ENCODE data around the gene SYNPO2. TPM values are rescaled to one million over a fixed set of nuclear protein-coding genes. Genes with fewer than 3 reads are reported as not detected.

SYNPO2 gene
- total RNA-seq, 1 experiment from 2014 or later, result 0.93 TPM

GRCh38 chr4:118858779-118859178 lies 29.9 kb upstream of the SYNPO2 start:
- TF ChIP-seq SP1 (IDR thresholded peaks at IDR 0.05; ENCODE audit: low read depth), result no peak
- TF ChIP-seq MAX (IDR thresholded peaks at IDR 0.05), result no peak
- no peak for TF ChIP-seq EZH2 (IDR thresholded peaks at IDR 0.05)
- TF ChIP-seq TCF7L2 (IDR thresholded peaks at IDR 0.05; ENCODE audit: borderline replicate concordance, extremely low read depth, insufficient read depth, insufficient read length), result no peak
- TF ChIP-seq ATF3 (IDR thresholded peaks at IDR 0.05), result no peak
- TF ChIP-seq JUND (IDR thresholded peaks at IDR 0.05), result no peak
- no peak for TF ChIP-seq POLR2A (IDR thresholded peaks at IDR 0.05; ENCODE audit: borderline replicate concordance, extremely low read depth, insufficient read depth, insufficient read length)
- TF ChIP-seq SRF (IDR thresholded peaks at IDR 0.05; ENCODE audit: low read depth), result no peak
- no peak for TF ChIP-seq YY1 (IDR thresholded peaks at IDR 0.05; ENCODE audit: extremely low read depth, insufficient replicate concordance, low read depth, low read length)
- no peak for TF ChIP-seq ELF1 (IDR thresholded peaks at IDR 0.05; ENCODE audit: borderline replicate concordance, low read depth)
- no peak for TF ChIP-seq EZH2phosphoT487 (IDR thresholded peaks at IDR 0.05; ENCODE audit: borderline replicate concordance)
- no peak for TF ChIP-seq SIN3A (IDR thresholded peaks at IDR 0.05; ENCODE audit: low read depth)
- TF ChIP-seq RAD21 (IDR thresholded peaks at IDR 0.05; ENCODE audit: low read depth), result no peak
- TF ChIP-seq EGR1 (IDR thresholded peaks at IDR 0.05; ENCODE audit: low read depth), result no peak
- TF ChIP-seq FOSL1 (IDR thresholded peaks at IDR 0.05; ENCODE audit: low read depth), result no peak
- no peaks in the 10 kb centered on the region for H3K4me1 ChIP-seq (ENCODE audit: control insufficient read depth in 1 of 2, insufficient read depth in 2 of 2, low read length in 2 of 2)
- H3K9ac ChIP-seq (ENCODE audit: low read length), result no peak overlapping the region
- H3K4me3 ChIP-seq (replicated peaks in 1 of 2; ENCODE audit: low read depth in 1 of 2, low read length in 2 of 2), result no peak overlapping the region
- no TSS peak for BruUV-seq (replicated peaks)
- H3K9me2 ChIP-seq (ENCODE audit: insufficient read depth), result no peaks in the 10 kb centered on the region
- intact Hi-C loops (cut with micrococcal nuclease), result no loop called here
- no peaks in the 10 kb centered on the region for H3K79me2 ChIP-seq (ENCODE audit: insufficient read depth, low read length)
- RAD21 ChIA-PET (ENCODE audit: low non-redundant PET in 1 of 2, low total read pairs in 2 of 2, uncharacterized antibody in 2 of 2, unreplicated experiment in 2 of 2), result no interaction called here
- H3K27ac ChIP-seq (ENCODE audit: low read depth, low read length), result no peak overlapping the region
- no peak for ATAC-seq
- H3K27me3 ChIP-seq (ENCODE audit: insufficient read depth, low read length), result no peaks in the 10 kb centered on the region
- H3K4me2 ChIP-seq (ENCODE audit: low read length), result no peak overlapping the region
- no peaks in the 10 kb centered on the region for H4K20me1 ChIP-seq (ENCODE audit: insufficient read depth)
- CTCF ChIA-PET, result no interaction called here
- DNase-seq (ENCODE audit: low read depth, low spot score), result no peak
- no peaks in the 10 kb centered on the region for H3K9me3 ChIP-seq (ENCODE audit: control insufficient read depth in 1 of 2, insufficient read depth in 1 of 2, low read depth in 1 of 2, low read length in 2 of 2)
- POLR2A ChIA-PET, result no interaction called here
- H3K36me3 ChIP-seq (ENCODE audit: control insufficient read depth in 1 of 2, insufficient read depth in 2 of 2, low read length in 2 of 2), result no peaks in the 10 kb centered on the region
- H2AFZ ChIP-seq (ENCODE audit: low read depth, low read length, poor library complexity, severe bottlenecking), result no peak overlapping the region
